HG02840 (cell line): ENCODE results near the gene RAC3.

Source experiments
- ATAC-seq: cut with Tn5 transposase; IDR thresholded peaks from one replicate; pipeline ENCODE4 v1.9.1; 2021; ENCODE audit warnings: mild to moderate bottlenecking, moderate library complexity, moderate number of reproducible peaks; ENCODE audit not compliant: unreplicated experiment, low FRiP score

The RAC3 gene

GRCh38 chr17:81998691-81999438 is 32.6 kb upstream of the RAC3 start:
- no peak for ATAC-seq

GRCh38 chr17:81999587-81999975 is 31.9 kb upstream of the RAC3 start:
- ATAC-seq = no peak

DNA sequence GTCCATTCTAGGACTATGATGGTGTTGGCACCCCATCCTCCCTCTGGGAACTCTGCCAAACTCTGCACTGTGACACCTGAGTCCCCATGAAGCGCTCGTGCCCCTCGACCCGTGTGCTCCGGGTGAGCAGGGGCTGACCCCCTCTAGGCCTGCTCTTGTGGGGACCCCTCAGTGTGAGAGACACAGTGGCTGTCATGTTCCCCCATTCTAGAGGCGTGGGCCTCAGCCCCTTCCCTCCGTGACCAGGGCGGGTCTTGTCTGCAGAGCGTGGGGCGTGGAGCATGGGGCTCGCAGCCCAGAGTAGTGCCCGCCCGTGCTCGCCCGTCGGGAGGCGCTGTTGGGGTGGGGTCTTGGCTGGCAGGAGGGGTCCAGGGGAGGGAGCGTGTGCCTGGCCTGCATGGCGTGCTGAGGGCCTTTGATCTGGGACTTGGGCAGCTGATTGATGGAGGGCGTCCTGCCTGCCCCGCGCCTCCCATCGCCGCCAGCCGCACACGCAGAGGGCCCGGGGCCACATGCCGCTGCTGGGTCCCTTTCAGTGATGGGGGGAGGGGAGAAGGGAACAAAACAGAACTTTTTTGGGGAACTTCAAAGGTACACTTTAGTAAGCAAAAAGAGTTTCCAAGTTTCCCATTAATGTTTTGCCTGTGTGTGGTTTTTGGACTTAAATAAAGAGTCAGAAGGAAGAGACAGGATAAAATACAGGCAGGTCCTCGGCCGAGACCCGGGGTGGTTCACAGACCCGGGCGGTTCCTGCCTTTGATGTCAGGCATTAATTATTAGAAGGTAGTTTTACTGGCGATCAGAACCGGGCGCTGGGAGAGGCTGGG is 31.3 kb upstream of the RAC3 start:
- ATAC-seq = no peak

GRCh38 chr17:82000803-82001570 is 30.5 kb upstream of the RAC3 start:
- ATAC-seq = no peak

DNA sequence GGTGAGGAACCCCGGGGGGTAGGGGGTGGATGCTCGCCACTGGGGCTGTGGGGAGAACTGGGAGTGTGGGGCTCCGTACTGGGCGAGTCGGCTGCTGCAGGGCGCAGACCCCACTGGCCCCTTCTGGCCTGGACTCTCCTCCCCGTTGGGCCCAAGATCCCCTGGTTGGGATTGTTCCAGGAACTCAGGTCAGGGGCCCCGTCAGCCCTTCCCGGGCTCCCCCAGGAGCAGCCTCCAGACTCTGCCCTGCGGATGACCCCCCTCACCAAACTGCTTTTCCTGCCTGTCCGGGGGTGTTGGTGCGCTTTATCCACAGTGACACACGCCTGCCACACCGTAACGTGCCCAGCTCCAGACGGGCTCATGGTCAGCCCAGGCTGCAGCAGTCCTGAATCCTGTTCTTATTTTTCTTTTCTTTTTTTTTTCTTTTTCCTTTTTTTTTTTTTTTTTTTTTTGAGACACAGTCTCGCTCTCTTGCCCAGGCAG is 29.9 kb upstream of the RAC3 start:
- ATAC-seq = no peak

- ATAC-seq = no peak
Measured at GRCh38 chr17:82003411-82004381, 27.8 kb upstream of the RAC3 start.

- ATAC-seq = no peak
Measured at GRCh38 chr17:82004517-82005455, 26.7 kb upstream of the RAC3 start.

- no peak for ATAC-seq
Measured at GRCh38 chr17:82005701-82006348, 25.7 kb upstream of the RAC3 start.

DNA sequence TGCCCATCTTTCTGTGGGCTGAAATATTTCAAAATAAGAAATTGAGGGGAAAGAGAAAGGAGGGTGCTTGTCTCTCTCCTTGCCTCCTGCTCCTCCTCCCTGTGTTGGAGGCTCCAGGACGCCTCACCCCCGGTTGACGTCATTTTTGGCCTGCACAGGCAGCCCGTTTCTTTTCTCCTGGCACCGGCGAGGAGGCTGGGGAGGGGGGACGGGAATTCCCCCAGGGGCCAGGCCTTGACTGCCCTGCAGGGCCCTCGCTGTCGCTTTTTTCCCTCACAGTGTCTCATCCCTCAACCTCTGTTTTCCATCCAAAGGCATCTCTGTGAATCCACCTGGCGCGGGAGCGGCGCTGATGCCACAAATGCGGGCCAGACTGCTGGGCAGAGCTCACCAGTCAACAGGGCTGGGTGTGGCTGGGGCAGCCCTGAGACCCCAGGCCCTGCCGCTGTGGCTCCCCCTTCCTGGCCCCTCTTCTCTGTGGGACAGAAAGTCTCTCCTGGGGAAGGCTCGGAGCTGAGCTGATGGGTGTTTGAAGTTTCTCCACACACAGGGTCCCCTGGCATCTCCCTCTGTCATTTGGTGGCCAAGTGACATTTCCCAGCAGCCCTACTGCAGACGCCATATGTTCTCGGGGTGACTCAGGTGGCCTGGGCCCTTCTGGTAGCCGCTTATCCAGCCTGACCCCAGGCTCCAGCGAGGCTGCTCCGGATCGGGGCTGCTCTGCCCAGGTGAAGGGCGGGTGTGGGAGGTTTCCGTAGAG is 24.8 kb upstream of the RAC3 start:
- ATAC-seq = no peak

DNA sequence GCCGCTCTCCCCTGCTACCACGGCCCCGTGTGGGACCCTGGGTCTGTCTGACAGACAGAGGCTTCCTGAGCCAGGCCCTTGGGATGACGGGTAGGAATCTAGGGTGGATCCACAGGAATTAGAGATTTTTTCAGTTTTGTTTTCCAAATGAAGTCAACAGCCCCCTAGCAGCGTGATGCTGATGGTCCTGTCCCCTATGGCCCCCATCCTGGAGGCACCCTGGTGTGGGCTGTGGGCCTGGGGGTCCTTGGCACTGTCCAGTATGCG is 24.3 kb upstream of the RAC3 start:
- ATAC-seq = no peak

GRCh38 chr17:82007495-82008257 is 23.8 kb upstream of the RAC3 start:
- ATAC-seq = no peak

DNA sequence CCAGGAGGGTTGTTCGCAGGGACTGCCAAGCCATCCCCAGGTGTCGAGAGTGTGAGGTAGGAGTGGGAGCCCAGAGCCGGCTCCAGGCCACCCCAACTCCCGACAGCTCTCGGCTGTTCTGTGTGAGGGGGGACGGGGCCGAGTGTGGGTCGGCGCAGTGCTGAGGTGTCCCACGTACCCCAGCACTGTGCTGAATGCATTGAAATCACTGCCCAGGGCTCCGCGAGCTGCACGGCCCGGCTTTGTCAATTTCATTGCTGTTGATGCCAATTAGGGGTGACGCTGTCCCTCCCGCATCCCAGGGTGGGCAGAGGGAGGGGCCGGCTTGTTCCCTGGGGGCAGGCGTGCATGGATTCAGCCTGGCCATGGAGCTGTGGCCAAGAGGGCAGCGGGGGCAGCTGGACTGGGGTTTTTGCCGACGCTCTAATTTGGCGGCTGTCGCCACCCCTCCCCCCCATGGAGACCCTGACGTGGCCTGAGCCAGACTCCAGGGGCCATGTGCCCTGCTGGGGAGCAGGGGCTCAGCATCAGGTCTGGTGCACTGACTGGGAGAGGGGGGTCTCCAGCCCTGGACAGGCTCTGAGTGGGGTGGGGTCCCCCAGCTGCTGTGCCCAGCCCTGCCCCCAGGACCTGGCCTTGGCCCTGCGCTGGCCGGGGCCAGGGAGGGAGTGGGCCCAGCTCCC is 23.1 kb upstream of the RAC3 start:
- no peak for ATAC-seq

DNA sequence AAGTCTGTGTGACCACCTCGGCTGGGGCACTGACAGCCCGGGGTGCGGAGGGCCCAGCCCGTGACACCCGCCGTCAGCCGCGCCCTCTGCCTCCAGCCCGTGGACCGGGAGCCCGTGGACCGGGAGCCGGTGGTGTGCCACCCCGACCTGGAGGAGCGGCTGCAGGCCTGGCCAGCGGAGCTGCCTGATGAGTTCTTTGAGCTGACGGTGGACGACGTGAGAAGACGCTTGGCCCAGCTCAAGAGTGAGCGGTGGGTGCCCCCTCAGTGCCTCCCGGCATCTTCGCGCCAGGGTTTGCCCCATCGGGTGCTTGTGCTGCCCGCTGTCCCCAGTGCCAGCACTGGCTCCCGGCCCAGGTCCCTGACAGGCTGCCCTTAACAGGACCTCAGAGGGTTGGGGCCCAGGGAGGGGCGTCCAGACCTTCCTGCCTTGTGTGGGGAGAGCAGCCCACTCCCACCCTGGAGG is 22.5 kb upstream of the RAC3 start:
- no peak for ATAC-seq

- no peak for ATAC-seq
Measured at GRCh38 chr17:82009413-82009812, 22.1 kb upstream of the RAC3 start.

DNA sequence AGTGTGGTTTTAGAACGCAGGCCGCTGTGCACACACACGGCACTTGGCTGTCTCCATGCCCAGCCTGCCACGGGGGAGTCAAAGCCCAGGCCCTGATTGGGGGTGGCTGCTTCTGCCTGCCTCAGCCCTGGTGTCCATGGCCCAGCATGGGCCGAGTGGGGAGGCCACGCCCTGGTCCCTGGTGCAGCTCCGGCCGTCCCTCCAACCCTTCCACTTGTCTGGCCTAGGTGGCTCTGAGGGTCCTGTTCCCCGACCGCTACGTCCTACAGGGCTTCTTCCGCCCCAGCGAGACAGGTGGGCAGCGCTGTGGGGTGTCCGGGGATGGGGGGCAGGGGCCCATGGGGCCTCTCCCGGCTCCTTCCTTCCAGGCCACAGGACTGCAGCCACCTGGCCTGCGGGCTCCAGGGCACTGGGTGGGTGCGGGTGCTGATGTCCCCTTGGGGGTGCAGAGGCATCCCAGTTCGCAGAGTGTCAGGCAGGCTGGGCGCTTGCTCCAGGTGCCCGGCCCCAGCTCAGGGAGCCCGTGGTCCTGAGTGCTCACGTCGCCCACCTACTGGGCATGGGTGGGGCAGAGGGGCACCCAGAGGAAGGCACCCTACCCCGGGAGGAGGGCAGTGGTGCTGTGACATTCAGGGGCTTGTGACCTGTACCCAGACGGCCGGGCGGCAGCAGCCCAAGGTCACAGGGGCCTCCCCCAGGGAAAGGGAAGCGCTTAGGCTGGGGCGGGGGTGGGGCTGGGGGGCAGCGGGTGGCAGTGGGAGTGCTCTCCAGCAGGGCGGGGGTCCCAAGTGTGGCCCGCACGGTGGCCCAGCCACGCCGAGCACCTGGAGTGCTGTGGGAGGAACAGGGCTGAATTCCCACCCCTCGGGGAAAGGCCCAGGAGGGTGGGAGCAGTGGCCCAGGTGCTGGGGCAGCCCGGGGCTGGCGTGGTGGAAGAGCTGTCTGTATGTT is 20.6 kb upstream of the RAC3 start:
- ATAC-seq = no peak
